SK-N-SH treated with all-trans-retinoic acid at 6 μM for 48 hours (cell line): Measurements from ENCODE around the gene NKX1-2.
A peak's percentile ranks its signal among the peaks of the same experiment; 100 is the strongest.

ENCODE experiments used
- ATAC-seq: fragments of 200-7000 bp; cut with Tn5 transposase; 3 replicates; pipeline ENCODE4 v1.9.1; 2020; ENCODE audit warnings: mild to moderate bottlenecking, moderate library complexity
- ARNTL ChIP-seq: fragments of 450-650 bp; formaldehyde crosslinking; IDR thresholded peaks from 2 replicates; pipeline ENCODE4 v1.5.0; 2020; ENCODE audit warnings: low read depth, mild to moderate bottlenecking, moderate library complexity, borderline replicate concordance
- BACH2 ChIP-seq: fragments of 250-450 bp; sonication (Bioruptor Pico); IDR thresholded peaks from 2 replicates; pipeline ENCODE4 v1.9.0; 2021; ENCODE audit warnings: mild to moderate bottlenecking, borderline replicate concordance
- CSDC2 ChIP-seq: fragments of 250-450 bp; sonication (Bioruptor Pico); IDR thresholded peaks from 2 replicates; pipeline ENCODE4 v1.5.0; 2020; ENCODE audit warnings: mild to moderate bottlenecking, moderate library complexity
- CSRNP3 ChIP-seq: fragments of 250-450 bp; sonication (Bioruptor Pico); IDR thresholded peaks from 2 replicates; pipeline ENCODE4 v1.5.1; 2021; ENCODE audit warnings: mild to moderate bottlenecking, moderate library complexity
- ESRRG ChIP-seq: fragments of 250-450 bp; sonication (Bioruptor Pico); IDR thresholded peaks from 2 replicates; pipeline ENCODE4 v1.6.1; 2021; ENCODE audit warnings: mild to moderate bottlenecking
- GLIS3 ChIP-seq: fragments of 250-450 bp; sonication (Bioruptor Pico); IDR thresholded peaks from 2 replicates; pipeline ENCODE4 v1.5.0; 2020; ENCODE audit warnings: mild to moderate bottlenecking, moderate library complexity
- ISL1 ChIP-seq: fragments of 250-450 bp; sonication (Bioruptor Pico); IDR thresholded peaks from 2 replicates; pipeline ENCODE4 v2.1.2; 2022; ENCODE audit warnings: mild to moderate bottlenecking, moderate library complexity
- OSR1 ChIP-seq: fragments of 250-450 bp; sonication (Bioruptor Pico); IDR thresholded peaks from 2 replicates; pipeline ENCODE4 v1.8.0; 2022; ENCODE audit warnings: moderate library complexity, mild to moderate bottlenecking, inconsistent platforms
- PPARA ChIP-seq: fragments of 250-450 bp; sonication (Bioruptor Pico); IDR thresholded peaks from 2 replicates; pipeline ENCODE4 v1.5.0; 2020; ENCODE audit warnings: mild to moderate bottlenecking, borderline replicate concordance
- RARB ChIP-seq: fragments of 250-450 bp; sonication (Bioruptor Pico); IDR thresholded peaks from 2 replicates; pipeline ENCODE4 v1.8.0; 2021; ENCODE audit warnings: mild to moderate bottlenecking, moderate library complexity
- SNAI2 ChIP-seq: fragments of 250-450 bp; sonication (Bioruptor Pico); IDR thresholded peaks from 2 replicates; pipeline ENCODE4 v1.5.0; 2020; ENCODE audit warnings: mild to moderate bottlenecking, moderate library complexity
- TCF4 ChIP-seq: fragments of 250-450 bp; sonication (Bioruptor Pico); IDR thresholded peaks from 2 replicates; pipeline ENCODE4 v1.8.0; 2021; ENCODE audit warnings: mild to moderate bottlenecking, moderate library complexity, borderline replicate concordance
- TOX ChIP-seq: fragments of 250-450 bp; sonication (Bioruptor Pico); IDR thresholded peaks from 2 replicates; pipeline ENCODE4 v1.8.0; 2021; ENCODE audit warnings: mild to moderate bottlenecking, moderate library complexity, borderline replicate concordance
- ZFP3 ChIP-seq: fragments of 250-450 bp; sonication (Bioruptor Pico); IDR thresholded peaks from 2 replicates; pipeline ENCODE4 v1.5.0; 2020; ENCODE audit warnings: mild to moderate bottlenecking, moderate library complexity
- ZFP30 ChIP-seq: fragments of 450-650 bp; formaldehyde crosslinking; IDR thresholded peaks from 2 replicates; pipeline ENCODE4 v1.5.0; 2022; ENCODE audit warnings: mild to moderate bottlenecking, moderate library complexity
- ZNF565 ChIP-seq: fragments of 450-650 bp; formaldehyde crosslinking; conservative IDR thresholded peaks from 2 replicates; pipeline ENCODE4 v1.5.0; 2020; ENCODE audit warnings: low read depth, mild to moderate bottlenecking, moderate library complexity
- ZNF70 ChIP-seq: fragments of 450-650 bp; formaldehyde crosslinking; IDR thresholded peaks from 2 replicates; pipeline ENCODE4 v1.5.0; 2020; ENCODE audit warnings: mild to moderate bottlenecking, moderate library complexity
- ZNF8 ChIP-seq: fragments of 450-650 bp; formaldehyde crosslinking; IDR thresholded peaks from 2 replicates; pipeline ENCODE4 v1.5.0; 2020; ENCODE audit warnings: mild to moderate bottlenecking, moderate library complexity
- TF ChIP-seq, protein P1 (sequence below): fragments of 250-450 bp; sonication (Bioruptor Pico); IDR thresholded peaks from 2 replicates; pipeline ENCODE4 v1.5.0; 2020; ENCODE audit warnings: mild to moderate bottlenecking, moderate library complexity
- TF ChIP-seq, protein P2 (sequence below): fragments of 250-450 bp; sonication (Bioruptor Pico); IDR thresholded peaks from 2 replicates; pipeline ENCODE4 v1.5.1; 2020; ENCODE audit warnings: low read depth, mild to moderate bottlenecking, moderate library complexity
- TF ChIP-seq, protein P3 (sequence below): fragments of 250-450 bp; sonication (Bioruptor Pico); IDR thresholded peaks from 2 replicates; pipeline ENCODE4 v1.8.0; 2020; ENCODE audit warnings: mild to moderate bottlenecking, moderate library complexity, borderline replicate concordance

The NKX1-2 gene

GRCh38 chr10:124417895-124418725, 31.7 kb downstream of the NKX1-2 start:
- TF ChIP-seq ARNTL (no peak), ZNF8 (CRISPR knock-in tag) (no peak), TCF4 (no peak), PPARA (no peak), ZFP30 (CRISPR knock-in tag) (no peak), CSDC2 (CRISPR knock-in tag) (no peak), GLIS3 (CRISPR knock-in tag) (no peak), ESRRG (CRISPR knock-in tag) (no peak), ZNF565 (CRISPR knock-in tag) (no peak)
- TF ChIP-seq, protein P1, sequence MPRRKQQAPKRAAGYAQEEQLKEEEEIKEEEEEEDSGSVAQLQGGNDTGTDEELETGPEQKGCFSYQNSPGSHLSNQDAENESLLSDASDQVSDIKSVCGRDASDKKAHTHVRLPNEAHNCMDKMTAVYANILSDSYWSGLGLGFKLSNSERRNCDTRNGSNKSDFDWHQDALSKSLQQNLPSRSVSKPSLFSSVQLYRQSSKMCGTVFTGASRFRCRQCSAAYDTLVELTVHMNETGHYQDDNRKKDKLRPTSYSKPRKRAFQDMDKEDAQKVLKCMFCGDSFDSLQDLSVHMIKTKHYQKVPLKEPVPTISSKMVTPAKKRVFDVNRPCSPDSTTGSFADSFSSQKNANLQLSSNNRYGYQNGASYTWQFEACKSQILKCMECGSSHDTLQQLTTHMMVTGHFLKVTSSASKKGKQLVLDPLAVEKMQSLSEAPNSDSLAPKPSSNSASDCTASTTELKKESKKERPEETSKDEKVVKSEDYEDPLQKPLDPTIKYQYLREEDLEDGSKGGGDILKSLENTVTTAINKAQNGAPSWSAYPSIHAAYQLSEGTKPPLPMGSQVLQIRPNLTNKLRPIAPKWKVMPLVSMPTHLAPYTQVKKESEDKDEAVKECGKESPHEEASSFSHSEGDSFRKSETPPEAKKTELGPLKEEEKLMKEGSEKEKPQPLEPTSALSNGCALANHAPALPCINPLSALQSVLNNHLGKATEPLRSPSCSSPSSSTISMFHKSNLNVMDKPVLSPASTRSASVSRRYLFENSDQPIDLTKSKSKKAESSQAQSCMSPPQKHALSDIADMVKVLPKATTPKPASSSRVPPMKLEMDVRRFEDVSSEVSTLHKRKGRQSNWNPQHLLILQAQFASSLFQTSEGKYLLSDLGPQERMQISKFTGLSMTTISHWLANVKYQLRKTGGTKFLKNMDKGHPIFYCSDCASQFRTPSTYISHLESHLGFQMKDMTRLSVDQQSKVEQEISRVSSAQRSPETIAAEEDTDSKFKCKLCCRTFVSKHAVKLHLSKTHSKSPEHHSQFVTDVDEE (CRISPR knock-in tag) = no peak
- TF ChIP-seq, protein P2, sequence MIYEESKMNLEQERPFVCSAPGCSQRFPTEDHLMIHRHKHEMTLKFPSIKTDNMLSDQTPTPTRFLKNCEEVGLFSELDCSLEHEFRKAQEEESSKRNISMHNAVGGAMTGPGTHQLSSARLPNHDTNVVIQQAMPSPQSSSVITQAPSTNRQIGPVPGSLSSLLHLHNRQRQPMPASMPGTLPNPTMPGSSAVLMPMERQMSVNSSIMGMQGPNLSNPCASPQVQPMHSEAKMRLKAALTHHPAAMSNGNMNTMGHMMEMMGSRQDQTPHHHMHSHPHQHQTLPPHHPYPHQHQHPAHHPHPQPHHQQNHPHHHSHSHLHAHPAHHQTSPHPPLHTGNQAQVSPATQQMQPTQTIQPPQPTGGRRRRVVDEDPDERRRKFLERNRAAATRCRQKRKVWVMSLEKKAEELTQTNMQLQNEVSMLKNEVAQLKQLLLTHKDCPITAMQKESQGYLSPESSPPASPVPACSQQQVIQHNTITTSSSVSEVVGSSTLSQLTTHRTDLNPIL = no peak
- TF ChIP-seq, all 23 proteins: peak for 0

DNA sequence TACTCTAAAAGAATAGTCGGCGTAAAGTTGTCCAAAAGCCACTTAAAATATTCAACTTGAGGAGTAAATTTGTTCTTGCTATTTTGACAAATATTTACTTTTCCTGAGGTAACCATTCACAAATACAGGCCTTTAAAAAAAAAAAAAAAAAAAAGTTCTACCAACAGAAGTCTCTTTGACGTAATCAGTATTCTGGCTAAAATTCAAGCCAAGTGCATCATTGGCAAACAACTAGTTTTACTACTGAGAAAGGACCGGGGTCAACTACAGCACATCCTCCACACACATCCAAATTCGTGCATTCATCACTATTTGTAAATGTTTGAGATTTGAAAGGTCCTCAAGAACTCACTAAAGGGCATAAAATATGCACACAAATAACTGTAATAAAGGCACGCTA, 33.1 kb downstream of the NKX1-2 start:
- no peak for ATAC-seq
- no peak for TF ChIP-seq ZFP3 (CRISPR knock-in tag)
- TF ChIP-seq CSRNP3 (CRISPR knock-in tag) = no peak
- TF ChIP-seq RARB (CRISPR knock-in tag) = no peak
- TF ChIP-seq TOX = no peak
- TF ChIP-seq ZNF70 (CRISPR knock-in tag) = no peak

More at GRCh38 chr10:124417895-124418725, 31.7 kb downstream of the NKX1-2 start:
- peak; percentile 76 for ATAC-seq

DNA sequence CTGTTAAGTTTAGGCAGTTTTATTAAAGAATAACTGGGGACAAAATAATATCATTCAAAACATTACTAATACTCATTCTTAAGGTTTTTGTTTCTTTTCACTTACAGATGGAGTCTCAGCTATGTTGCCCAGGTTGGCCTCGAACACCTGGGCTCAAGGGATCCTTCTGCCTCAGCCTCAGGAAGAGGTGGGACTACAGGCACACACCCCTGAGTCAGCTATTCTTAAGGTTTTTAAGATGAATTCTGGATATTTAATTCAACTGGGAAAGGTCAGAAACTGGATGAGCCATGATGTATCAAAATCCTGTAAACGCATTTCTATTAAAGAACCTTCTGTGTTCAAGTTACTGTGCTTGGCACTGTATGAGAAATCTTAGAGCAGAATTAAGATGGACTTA, 34.6 kb downstream of the NKX1-2 start:
- TF ChIP-seq TOX = no peak
- no peak for TF ChIP-seq ISL1 (CRISPR knock-in tag)
- no peak for TF ChIP-seq CSDC2 (CRISPR knock-in tag)
- no peak for TF ChIP-seq GLIS3 (CRISPR knock-in tag)
- TF ChIP-seq, protein P3, sequence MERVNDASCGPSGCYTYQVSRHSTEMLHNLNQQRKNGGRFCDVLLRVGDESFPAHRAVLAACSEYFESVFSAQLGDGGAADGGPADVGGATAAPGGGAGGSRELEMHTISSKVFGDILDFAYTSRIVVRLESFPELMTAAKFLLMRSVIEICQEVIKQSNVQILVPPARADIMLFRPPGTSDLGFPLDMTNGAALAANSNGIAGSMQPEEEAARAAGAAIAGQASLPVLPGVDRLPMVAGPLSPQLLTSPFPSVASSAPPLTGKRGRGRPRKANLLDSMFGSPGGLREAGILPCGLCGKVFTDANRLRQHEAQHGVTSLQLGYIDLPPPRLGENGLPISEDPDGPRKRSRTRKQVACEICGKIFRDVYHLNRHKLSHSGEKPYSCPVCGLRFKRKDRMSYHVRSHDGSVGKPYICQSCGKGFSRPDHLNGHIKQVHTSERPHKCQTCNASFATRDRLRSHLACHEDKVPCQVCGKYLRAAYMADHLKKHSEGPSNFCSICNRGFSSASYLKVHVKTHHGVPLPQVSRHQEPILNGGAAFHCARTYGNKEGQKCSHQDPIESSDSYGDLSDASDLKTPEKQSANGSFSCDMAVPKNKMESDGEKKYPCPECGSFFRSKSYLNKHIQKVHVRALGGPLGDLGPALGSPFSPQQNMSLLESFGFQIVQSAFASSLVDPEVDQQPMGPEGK (CRISPR knock-in tag) = no peak
- TF ChIP-seq ZNF70 (CRISPR knock-in tag) = no peak
- no peak for TF ChIP-seq BACH2 (CRISPR knock-in tag)
- no peak for TF ChIP-seq TCF4
- TF ChIP-seq, protein P1 (CRISPR knock-in tag) = no peak
- TF ChIP-seq SNAI2 (CRISPR knock-in tag) = no peak
- TF ChIP-seq OSR1 (CRISPR knock-in tag) = no peak
- TF ChIP-seq ZNF565 (CRISPR knock-in tag) = no peak
- TF ChIP-seq RARB (CRISPR knock-in tag) = no peak
- TF ChIP-seq ZFP3 (CRISPR knock-in tag) = no peak
- no peak for TF ChIP-seq ZNF8 (CRISPR knock-in tag)
- TF ChIP-seq, protein P2 = no peak
- ATAC-seq = no peak
